B cell (primary cell): ENCODE results near the gene ESPL1. TPM values are rescaled to one million over a fixed set of nuclear protein-coding genes. Genes with fewer than 3 reads are reported as not detected.

Experiments
- ATAC-seq: fragments of 200-7000 bp; cut with Tn5 transposase; one replicate; pipeline ENCODE4 v1.10.0; 2021; ENCODE audit warnings: low read depth, mild to moderate bottlenecking, moderate number of reproducible peaks, moderate library complexity
- CTCF ChIA-PET: fragments of 350-600 bp; sonication (Branson Sonifier 250); formaldehyde crosslinking; loops from one replicate; lab custom pipeline; 2021; ENCODE audit warnings: antibody characterized with exemption, inconsistent platforms; lab: Charles Lee
- POLR2A ChIA-PET: fragments of 350-600 bp; sonication (Branson Sonifier 250); formaldehyde crosslinking; loops from one replicate; lab custom pipeline; 2021; ENCODE audit warnings: antibody characterized with exemption; lab: Charles Lee
- DNase-seq: peaks from one replicate; pipeline ENCODE4 v3.0.0; 2013
- H2AFZ ChIP-seq: 2 replicates; pipeline ENCODE4 v1.6.1; 2012; ENCODE audit warnings: mild to moderate bottlenecking, low read depth, low read length; ENCODE audit not compliant: insufficient read depth, poor library complexity, severe bottlenecking
- H3K27ac ChIP-seq, 2 donors: 1 replicate in 1 of 2; 2 replicates in 1 of 2; pipeline ENCODE4 v1.5.1; 2012 to 2013; ENCODE audit warnings: low read length in 2 of 2, mild to moderate bottlenecking in 2 of 2, moderate library complexity in 1 of 2
- H3K27me3 ChIP-seq, 4 experiments: fragments of 200-600 bp in 1 of 4; sonication (generic) in 1 of 4; replicated peaks in 1 of 4; 1 replicate in 2 of 4; 2 replicates in 2 of 4; pipeline versions ENCODE4 v1.6.1 to v1.7.0; 2013 to 2016; ENCODE audit warnings: low read length in 3 of 4, mild to moderate bottlenecking in 2 of 4, mixed read lengths in 1 of 4, moderate library complexity in 1 of 4; ENCODE audit not compliant: insufficient read depth in 4 of 4, control insufficient read depth in 3 of 4; ENCODE audit errors: control extremely low read depth in 1 of 4
- H3K36me3 ChIP-seq, 2 experiments: replicated peaks in 1 of 2; 1 replicate in 1 of 2; 2 replicates in 1 of 2; pipeline versions ENCODE4 v1.6.1 to v1.7.1; 2013; ENCODE audit warnings: low read length in 1 of 2; ENCODE audit not compliant: insufficient read depth in 2 of 2, control insufficient read depth in 1 of 2; ENCODE audit errors: control extremely low read depth in 1 of 2, extremely low read depth in 1 of 2
- H3K4me1 ChIP-seq, 2 donors: fragments of 200-600 bp in 1 of 2; sonication (generic) in 1 of 2; 1 replicate in 1 of 2; 2 replicates in 1 of 2; pipeline versions ENCODE4 v1.5.1 to v1.6.1; 2013 to 2017; ENCODE audit warnings: low read length in 2 of 2; ENCODE audit not compliant: control insufficient read depth in 2 of 2, insufficient read depth in 2 of 2
- H3K4me2 ChIP-seq: replicated peaks from 2 replicates; pipeline ENCODE3; 2012; ENCODE audit warnings: mild to moderate bottlenecking, low read depth, low read length; ENCODE audit not compliant: poor library complexity, severe bottlenecking
- H3K4me3 ChIP-seq, 5 experiments: fragments of 200-600 bp in 1 of 5; sonication (generic) in 1 of 5; 1 replicate in 3 of 5; 2 replicates in 2 of 5; pipeline versions ENCODE4 v1.5.1 to v1.7.0; 2011 to 2016; ENCODE audit warnings: low read length in 4 of 5, mild to moderate bottlenecking in 4 of 5, low read depth in 2 of 5, control low read depth in 1 of 5, moderate library complexity in 1 of 5; ENCODE audit not compliant: insufficient read depth in 1 of 5; ENCODE audit errors: control extremely low read depth in 1 of 5, extremely low read depth in 1 of 5
- H3K79me2 ChIP-seq: fragments of 200-600 bp; sonication (generic); one replicate; pipeline ENCODE4 v1.6.0; 2016; ENCODE audit warnings: low read length; ENCODE audit not compliant: control insufficient read depth, insufficient read depth
- H3K9ac ChIP-seq: fragments of 200-600 bp; sonication (generic); 2 replicates; pipeline ENCODE4 v1.6.1; 2017; ENCODE audit warnings: mild to moderate bottlenecking, low read length, moderate library complexity
- H3K9me3 ChIP-seq, 3 donors: one replicate each; pipeline versions ENCODE4 v1.6.1 to v1.7.1; 2013; ENCODE audit warnings: low read length in 2 of 3; ENCODE audit not compliant: control insufficient read depth in 2 of 3, insufficient read depth in 1 of 3; ENCODE audit errors: control extremely low read depth in 1 of 3
- H4K20me1 ChIP-seq: 2 replicates; pipeline ENCODE4 v1.6.0; 2012; ENCODE audit warnings: mild to moderate bottlenecking, low read length; ENCODE audit not compliant: insufficient read depth, control insufficient read depth, poor library complexity, severe bottlenecking
- H3K27ac Mint-ChIP-seq: one replicate; pipeline ENCODE4 v1.8.0; 2021; ENCODE audit warnings: mixed read lengths
- H3K27me3 Mint-ChIP-seq: one replicate; pipeline ENCODE4 v1.8.0; 2021; ENCODE audit warnings: mixed read lengths
- H3K4me1 Mint-ChIP-seq: one replicate; pipeline ENCODE4 v1.8.0; 2021; ENCODE audit warnings: mixed read lengths
- H3K4me3 Mint-ChIP-seq: one replicate; pipeline ENCODE4 v1.8.0; 2021; ENCODE audit warnings: mixed read lengths
- H3K9me3 Mint-ChIP-seq: one replicate; pipeline ENCODE4 v1.8.0; 2022; ENCODE audit warnings: mixed read lengths; ENCODE audit not compliant: insufficient read depth
- EZH2 ChIP-seq: IDR thresholded peaks from 2 replicates; pipeline ENCODE4 v1.6.1; 2012; ENCODE audit warnings: borderline replicate concordance, low read depth, mild to moderate bottlenecking, moderate library complexity, low read length; ENCODE audit not compliant: insufficient read depth, poor library complexity, severe bottlenecking
- WGBS: methylation state at CpG from one replicate; pipeline ENCODE4 v1.1.5; 2013; ENCODE audit warnings: missing lambda C conversion rate; ENCODE audit not compliant: insufficient coverage; 5-methylcytosine and 5-hydroxymethylcytosine counted together
- intact Hi-C: fragments of 100-400 bp; cut with micrococcal nuclease; formaldehyde crosslinking; loops from one replicate; pipeline ENCODE4 v1.10.0; 2022
- polyA plus RNA-seq: library from polyadenylated mRNA; depleted of rRNA; stranded (reverse); fragments of >200 nt; gene quantifications from 2 replicates; pipeline ENCODE4 v1.2.3, GENCODE V29; 2012
- total RNA-seq, 2 donors: library from RNA; stranded (reverse); fragments of 120-200 nt in 1 of 2; gene quantifications; 1 replicate in 1 of 2; 2 replicates in 1 of 2; pipeline versions ENCODE4 v1.2.3 to v1.2.4, GENCODE V29; 2013 to 2022
- TF ChIP-seq, protein P1 (sequence below): fragments of 200-600 bp; IDR thresholded peaks from one replicate; pipeline ENCODE4 v1.8.0; 2022; ENCODE audit warnings: antibody characterized with exemption, mild to moderate bottlenecking

ESPL1 gene
- total and polyA plus RNA-seq, 2 donors (not counting 1 experiment from before 2014, with no cell fraction given) = 0.88 to 2.4 TPM

- WGBS = 100% methylated on average over 1 of the region's 1 CpG
- H4K20me1 ChIP-seq = peaks cover 10% of the 10 kb centered on the region
- H3K27me3 Mint-ChIP-seq = no peaks in the 10 kb centered on the region
- peaks cover 0 to 19% of the 10 kb centered on the region in 2 experiments for H3K36me3 ChIP-seq
- H3K27ac Mint-ChIP-seq = peak overlapping the region; percentile 96
- peak overlapping the region in 1 of 5 experiments; percentile 18 for H3K4me3 ChIP-seq
- TF ChIP-seq, protein P1, sequence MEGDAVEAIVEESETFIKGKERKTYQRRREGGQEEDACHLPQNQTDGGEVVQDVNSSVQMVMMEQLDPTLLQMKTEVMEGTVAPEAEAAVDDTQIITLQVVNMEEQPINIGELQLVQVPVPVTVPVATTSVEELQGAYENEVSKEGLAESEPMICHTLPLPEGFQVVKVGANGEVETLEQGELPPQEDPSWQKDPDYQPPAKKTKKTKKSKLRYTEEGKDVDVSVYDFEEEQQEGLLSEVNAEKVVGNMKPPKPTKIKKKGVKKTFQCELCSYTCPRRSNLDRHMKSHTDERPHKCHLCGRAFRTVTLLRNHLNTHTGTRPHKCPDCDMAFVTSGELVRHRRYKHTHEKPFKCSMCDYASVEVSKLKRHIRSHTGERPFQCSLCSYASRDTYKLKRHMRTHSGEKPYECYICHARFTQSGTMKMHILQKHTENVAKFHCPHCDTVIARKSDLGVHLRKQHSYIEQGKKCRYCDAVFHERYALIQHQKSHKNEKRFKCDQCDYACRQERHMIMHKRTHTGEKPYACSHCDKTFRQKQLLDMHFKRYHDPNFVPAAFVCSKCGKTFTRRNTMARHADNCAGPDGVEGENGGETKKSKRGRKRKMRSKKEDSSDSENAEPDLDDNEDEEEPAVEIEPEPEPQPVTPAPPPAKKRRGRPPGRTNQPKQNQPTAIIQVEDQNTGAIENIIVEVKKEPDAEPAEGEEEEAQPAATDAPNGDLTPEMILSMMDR = no peak
- TF ChIP-seq EZH2 = no peak
- ChIA-PET POLR2A (no interaction called here), CTCF (interaction anchor here (1.3 to 6.4 kb wide), 4 partner anchors 12 to 44 kb away, joined by 3 to 84 read pairs (median 31); partner anchors contain the start of gene ESPL1)
- peak overlapping the region; percentile 70 for H3K4me2 ChIP-seq
- ATAC-seq (no peak), DNase-seq (no peak)
- H3K27ac ChIP-seq = peak overlapping the region; percentile 41 to 92
- peaks cover 60 to 80% of the 10 kb centered on the region in 2 donors for H3K4me1 ChIP-seq
- H3K4me1 Mint-ChIP-seq = peaks cover 64% of the 10 kb centered on the region
- no peak overlapping the region for H2AFZ ChIP-seq
- intact Hi-C loops = no loop called here
- peak overlapping the region; percentile 29 for H3K4me3 Mint-ChIP-seq
- H3K9ac ChIP-seq = no peak overlapping the region
- no peaks in the 10 kb centered on the region for H3K9me3 Mint-ChIP-seq
- peaks cover 49% of the 10 kb centered on the region for H3K79me2 ChIP-seq
- no peaks in the 10 kb centered on the region for H3K27me3 ChIP-seq
- no peaks in the 10 kb centered on the region for H3K9me3 ChIP-seq
Measured at GRCh38 chr12:53254816-53255545, 13.1 kb upstream of the ESPL1 start.

DNA sequence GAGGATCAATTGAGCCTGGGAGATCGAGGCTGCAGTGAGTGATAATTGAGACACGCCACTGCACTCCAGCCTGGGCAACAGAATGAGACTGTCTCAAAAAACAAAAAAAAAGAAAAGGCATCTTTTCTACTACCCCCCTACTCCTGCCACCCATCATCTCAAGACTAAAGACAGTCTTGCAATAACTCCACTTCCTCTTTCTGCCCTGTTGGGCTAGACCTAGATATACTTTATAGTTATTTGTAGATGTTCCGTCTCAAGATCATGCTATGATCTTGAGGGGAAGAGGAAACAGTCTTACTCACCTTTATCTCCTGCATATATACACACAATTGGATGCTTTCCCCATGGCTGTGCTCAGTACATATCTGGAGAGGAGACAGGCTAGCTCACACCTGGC is 12.1 kb upstream of the ESPL1 start:
- H3K27ac Mint-ChIP-seq = peak overlapping the region; percentile 96
- Histone ChIP-seq H3K27ac (peak overlapping the region; percentile 55 to 92), H3K79me2 (peaks cover 52% of the 10 kb centered on the region), H2AFZ (peak overlapping the region; percentile 44), H3K4me3 (peak overlapping the region in 1 of 5 experiments; percentile 18), H3K9me3 (no peaks in the 10 kb centered on the region), H3K4me1 (peaks cover 60 to 80% of the 10 kb centered on the region in 2 donors), H3K9ac (peak overlapping the region; percentile 35), H3K4me2 (peak overlapping the region; percentile 70), H3K27me3 (no peaks in the 10 kb centered on the region), H3K36me3 (peaks cover 0 to 19% of the 10 kb centered on the region in 2 experiments), H4K20me1 (peaks cover 10% of the 10 kb centered on the region)
- peak overlapping the region; percentile 73 for H3K4me3 Mint-ChIP-seq
- TF ChIP-seq EZH2 = no peak
- TF ChIP-seq, protein P1 = no peak
- POLR2A ChIA-PET = interaction anchor here (0.6 to 1.8 kb wide), 4 partner anchors 16 to 208 kb away, joined by 3 to 6 read pairs (median 4); partner anchors contain the start of gene AAAS
- WGBS = no CpG with 5 or more reads among the region's 3 CpGs
- DNase-seq (peak; percentile 79), ATAC-seq (peak; percentile 66)
- intact Hi-C loops = loop anchor here (1.0 kb wide), 3 partner anchors 12 to 97 kb away; partner anchors contain the start of gene ESPL1
- H3K9me3 Mint-ChIP-seq = no peaks in the 10 kb centered on the region
- H3K27me3 Mint-ChIP-seq = no peaks in the 10 kb centered on the region
- CTCF ChIA-PET = interaction anchor here (0.7 to 6.4 kb wide), 5 partner anchors 11 to 201 kb away, joined by 3 to 84 read pairs (median 3); partner anchors contain the start of gene ESPL1
- H3K4me1 Mint-ChIP-seq = peaks cover 65% of the 10 kb centered on the region
